RKO (cell line): ENCODE data around the gene XPR1.

Experiments
- DNase-seq: peaks from one replicate; pipeline ENCODE4 v3.0.0-alpha.2; 2016; ENCODE audit warnings: low spot score

XPR1 gene

GRCh38 chr1:180916771-180917170 is 284.9 kb downstream of the XPR1 start:
- DNase-seq: no peak

- DNase-seq: no peak
These were observed 285.7 kb downstream of the XPR1 start for GRCh38 chr1:180917306-180918065.

GRCh38 chr1:180918519-180918918 is 286.7 kb downstream of the XPR1 start:
- DNase-seq: no peak

GRCh38 chr1:180919183-180919700 is 287.4 kb downstream of the XPR1 start:
- no peak for DNase-seq

GRCh38 chr1:180920193-180920592 is 288.4 kb downstream of the XPR1 start:
- DNase-seq: no peak

- no peak for DNase-seq
These were observed 288.9 kb downstream of the XPR1 start for GRCh38 chr1:180920702-180921101.

GRCh38 chr1:180921386-180921785 is 289.6 kb downstream of the XPR1 start:
- DNase-seq: no peak

GRCh38 chr1:180921891-180922630 is 290.2 kb downstream of the XPR1 start:
- no peak for DNase-seq

- no peak for DNase-seq
These were observed 290.8 kb downstream of the XPR1 start for GRCh38 chr1:180922631-180923015.

- no peak for DNase-seq
These were observed 291.4 kb downstream of the XPR1 start for GRCh38 chr1:180923021-180923841.

- no peak for DNase-seq
These were observed 292.1 kb downstream of the XPR1 start for GRCh38 chr1:180923887-180924286.

- DNase-seq: no peak
These were observed 293.1 kb downstream of the XPR1 start for GRCh38 chr1:180924939-180925338.

GRCh38 chr1:180925471-180926051 is 293.7 kb downstream of the XPR1 start:
- no peak for DNase-seq

GRCh38 chr1:180926164-180926981 is 294.6 kb downstream of the XPR1 start:
- no peak for DNase-seq

- no peak for DNase-seq
These were observed 295.5 kb downstream of the XPR1 start for GRCh38 chr1:180927348-180927747.

- DNase-seq: no peak
These were observed 296.0 kb downstream of the XPR1 start for GRCh38 chr1:180927841-180928240.

GRCh38 chr1:180928331-180929230 is 296.8 kb downstream of the XPR1 start:
- DNase-seq: no peak

GRCh38 chr1:180929389-180929788 is 297.6 kb downstream of the XPR1 start:
- no peak for DNase-seq

- DNase-seq: no peak
These were observed 298.9 kb downstream of the XPR1 start for GRCh38 chr1:180930687-180931086.

- no peak for DNase-seq
These were observed 299.7 kb downstream of the XPR1 start for GRCh38 chr1:180931529-180931928.
